Activated naive CD8-positive, alpha-beta T cell (primary cell): ENCODE data around the gene PDE6D.

Source experiments
- H3K27ac Mint-ChIP-seq: one replicate; pipeline ENCODE4 v1.8.0; 2021; ENCODE audit warnings: mixed read lengths
- H3K27me3 Mint-ChIP-seq: one replicate; pipeline ENCODE4 v1.8.0; 2021; ENCODE audit warnings: mixed read lengths
- H3K36me3 Mint-ChIP-seq: one replicate; pipeline ENCODE4 v1.8.0; 2021; ENCODE audit warnings: mixed read lengths
- H3K4me1 Mint-ChIP-seq: one replicate; pipeline ENCODE4 v1.8.0; 2021; ENCODE audit warnings: low read depth, mixed read lengths
- H3K4me3 Mint-ChIP-seq: one replicate; pipeline ENCODE4 v1.8.0; 2021; ENCODE audit warnings: mild to moderate bottlenecking, mixed read lengths
- H3K9me3 Mint-ChIP-seq: one replicate; pipeline ENCODE4 v1.8.0; 2021; ENCODE audit warnings: low read depth, mixed read lengths

PDE6D gene

GRCh38 chr2:231687133-231687852, 93.8 kb downstream of the PDE6D start:
- no peaks in the 10 kb centered on the region for H3K9me3 Mint-ChIP-seq
- peak overlapping the region; percentile 31 for H3K4me3 Mint-ChIP-seq
- no peak overlapping the region for H3K27ac Mint-ChIP-seq
- peaks cover 4% of the 10 kb centered on the region for H3K27me3 Mint-ChIP-seq
- no peaks in the 10 kb centered on the region for H3K36me3 Mint-ChIP-seq
- H3K4me1 Mint-ChIP-seq: peaks cover 5% of the 10 kb centered on the region

- no peak overlapping the region for H3K4me3 Mint-ChIP-seq
- no peaks in the 10 kb centered on the region for H3K9me3 Mint-ChIP-seq
- peaks cover 9% of the 10 kb centered on the region for H3K27me3 Mint-ChIP-seq
- no peak overlapping the region for H3K27ac Mint-ChIP-seq
- peaks cover 6% of the 10 kb centered on the region for H3K4me1 Mint-ChIP-seq
- no peaks in the 10 kb centered on the region for H3K36me3 Mint-ChIP-seq
Observed at GRCh38 chr2:231686192-231687100, 94.6 kb downstream of the PDE6D start.

- Mint-ChIP-seq H3K36me3 (no peaks in the 10 kb centered on the region), H3K9me3 (no peaks in the 10 kb centered on the region), H3K4me1 (peaks cover 7% of the 10 kb centered on the region), H3K27me3 (peaks cover 9% of the 10 kb centered on the region), H3K27ac (no peak overlapping the region), H3K4me3 (no peak overlapping the region)
Observed at GRCh38 chr2:231685349-231686191, 95.5 kb downstream of the PDE6D start.

GRCh38 chr2:231684314-231685223, 96.5 kb downstream of the PDE6D start:
- no peak overlapping the region for H3K4me3 Mint-ChIP-seq
- no peak overlapping the region for H3K27ac Mint-ChIP-seq

GRCh38 chr2:231683292-231684235, 97.5 kb downstream of the PDE6D start:
- Mint-ChIP-seq H3K4me1 (peaks cover 7% of the 10 kb centered on the region), H3K36me3 (no peaks in the 10 kb centered on the region), H3K27me3 (peaks cover 9% of the 10 kb centered on the region), H3K27ac (no peak overlapping the region), H3K4me3 (no peak overlapping the region), H3K9me3 (no peaks in the 10 kb centered on the region)

More at GRCh38 chr2:231684314-231685223, 96.5 kb downstream of the PDE6D start:
- H3K9me3 Mint-ChIP-seq: no peaks in the 10 kb centered on the region
- peaks cover 9% of the 10 kb centered on the region for H3K27me3 Mint-ChIP-seq
- no peaks in the 10 kb centered on the region for H3K36me3 Mint-ChIP-seq
- H3K4me1 Mint-ChIP-seq: peaks cover 7% of the 10 kb centered on the region

GRCh38 chr2:231682603-231683291, 98.3 kb downstream of the PDE6D start:
- Mint-ChIP-seq H3K36me3 (no peaks in the 10 kb centered on the region), H3K27me3 (peaks cover 9% of the 10 kb centered on the region), H3K27ac (no peak overlapping the region), H3K4me3 (peak overlapping the region; percentile 58), H3K4me1 (peaks cover 6% of the 10 kb centered on the region), H3K9me3 (no peaks in the 10 kb centered on the region)
